Fibroblast of lung (primary cell): ENCODE measurements around the gene SPTBN1. TPM values are rescaled to one million over a fixed set of nuclear protein-coding genes. Genes with fewer than 3 reads are reported as not detected.

Experiments used
- DNase-seq, 2 donors: peaks; one replicate each; pipeline versions ENCODE4 v3.0.0 to v3.0.0-alpha.2; 2010; ENCODE audit warnings: low read depth in 2 of 2
- H2AFZ ChIP-seq: 2 replicates; pipeline ENCODE4 v1.5.1; 2012; ENCODE audit warnings: low read length, control low read depth, inconsistent platforms
- H3K27ac ChIP-seq: 2 replicates; pipeline ENCODE4 v1.5.1; 2011; ENCODE audit warnings: low read length, control low read depth; ENCODE audit not compliant: insufficient read depth
- H3K27me3 ChIP-seq: 2 replicates; pipeline ENCODE4 v1.5.1; 2011; ENCODE audit warnings: mild to moderate bottlenecking, low read length; ENCODE audit not compliant: control insufficient read depth, insufficient read depth
- H3K36me3 ChIP-seq: 2 replicates; pipeline ENCODE4 v1.5.1; 2011; ENCODE audit warnings: low read length; ENCODE audit not compliant: control insufficient read depth, insufficient read depth
- H3K4me1 ChIP-seq: 2 replicates; pipeline ENCODE4 v1.5.1; 2011; ENCODE audit warnings: low read length; ENCODE audit not compliant: control insufficient read depth, insufficient read depth; ENCODE audit errors: extremely low read depth
- H3K4me2 ChIP-seq: 2 replicates; pipeline ENCODE4 v1.5.1; 2011; ENCODE audit warnings: low read length, control low read depth; ENCODE audit not compliant: insufficient read depth; ENCODE audit errors: extremely low read depth
- H3K4me3 ChIP-seq, 4 experiments: fragments of 200-600 bp in 1 of 4; sonication (generic) in 1 of 4; replicated peaks in 1 of 4; 2 replicates each; pipeline ENCODE4 v1.5.1; 2011 to 2016; ENCODE audit warnings: low read length in 4 of 4, low read depth in 3 of 4, mild to moderate bottlenecking in 3 of 4, control low read depth in 2 of 4, inconsistent platforms in 1 of 4, mixed read lengths in 1 of 4; ENCODE audit not compliant: insufficient read depth in 1 of 4; ENCODE audit errors: control extremely low read depth in 1 of 4
- H3K79me2 ChIP-seq: 2 replicates; pipeline ENCODE4 v1.5.1; 2012; ENCODE audit warnings: mild to moderate bottlenecking, low read length, inconsistent platforms; ENCODE audit not compliant: control insufficient read depth, insufficient read depth
- H3K9ac ChIP-seq: 2 replicates; pipeline ENCODE4 v1.5.1; 2011; ENCODE audit warnings: mild to moderate bottlenecking, low read length, control low read depth; ENCODE audit not compliant: insufficient read depth
- H3K9me3 ChIP-seq: 2 replicates; pipeline ENCODE4 v1.5.1; 2012; ENCODE audit warnings: low read depth, low read length; ENCODE audit not compliant: control insufficient read depth, insufficient read depth
- H4K20me1 ChIP-seq: 2 replicates; pipeline ENCODE4 v1.5.1; 2011; ENCODE audit warnings: low read length; ENCODE audit not compliant: control insufficient read depth, insufficient read depth; ENCODE audit errors: extremely low read depth
- EZH2 ChIP-seq: IDR thresholded peaks from 2 replicates; pipeline ENCODE4 v1.5.1; 2012; ENCODE audit warnings: low read length, control low read depth, mild to moderate bottlenecking; ENCODE audit errors: missing control alignments
- polyA plus RNA-seq, 2 donors: library from polyadenylated mRNA; depleted of rRNA in 1 of 2; stranded (reverse) in 1 of 2; unstranded in 1 of 2; fragments of >200 nt; gene quantifications; 2 replicates each; pipeline ENCODE4 v1.2.1, GENCODE V29; 2011 to 2012; ENCODE audit warnings: missing spikeins in 1 of 2
- total RNA-seq: library from RNA; depleted of rRNA; stranded (reverse); fragments of >200 nt; gene quantifications from 2 replicates; pipeline ENCODE4 v1.2.1, GENCODE V29; 2014
- TF ChIP-seq, protein P1 (sequence below), 2 donors: IDR thresholded peaks in 1 of 2; conservative IDR thresholded peaks in 1 of 2; 1 replicate in 1 of 2; 2 replicates in 1 of 2; pipeline ENCODE4 v1.5.1; 2011 to 2012; ENCODE audit warnings: low read length in 2 of 2, control low read depth in 1 of 2, inconsistent platforms in 1 of 2, low read depth in 1 of 2, mild to moderate bottlenecking in 1 of 2

Gene SPTBN1
- total and polyA plus RNA-seq, 2 donors (not counting 1 experiment from before 2014, with no cell fraction given): 123 to 325 TPM

DNA sequence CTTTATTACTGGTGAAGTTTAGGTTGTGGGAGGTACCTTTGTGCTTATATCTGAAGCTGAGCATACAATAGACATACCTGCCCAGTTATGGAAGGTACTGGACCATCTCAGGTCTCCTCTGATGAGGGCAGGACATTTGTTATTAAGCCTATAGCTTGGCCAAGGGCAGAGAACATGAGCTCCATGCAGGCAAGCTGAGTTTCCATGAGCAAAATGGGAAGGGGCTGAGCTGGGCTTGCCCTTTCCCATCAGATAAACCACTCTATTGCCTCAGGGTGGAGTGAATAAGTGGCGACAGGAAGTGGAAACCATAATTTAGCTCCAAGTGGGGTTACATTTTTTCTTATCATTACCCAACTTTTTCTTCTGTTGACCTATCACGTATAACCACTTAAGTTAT, 227.5 kb downstream of the SPTBN1 start:
- no peaks in the 10 kb centered on the region for H3K36me3 ChIP-seq
- no peak for DNase-seq
- no peak overlapping the region for H2AFZ ChIP-seq
- TF ChIP-seq, protein P1, sequence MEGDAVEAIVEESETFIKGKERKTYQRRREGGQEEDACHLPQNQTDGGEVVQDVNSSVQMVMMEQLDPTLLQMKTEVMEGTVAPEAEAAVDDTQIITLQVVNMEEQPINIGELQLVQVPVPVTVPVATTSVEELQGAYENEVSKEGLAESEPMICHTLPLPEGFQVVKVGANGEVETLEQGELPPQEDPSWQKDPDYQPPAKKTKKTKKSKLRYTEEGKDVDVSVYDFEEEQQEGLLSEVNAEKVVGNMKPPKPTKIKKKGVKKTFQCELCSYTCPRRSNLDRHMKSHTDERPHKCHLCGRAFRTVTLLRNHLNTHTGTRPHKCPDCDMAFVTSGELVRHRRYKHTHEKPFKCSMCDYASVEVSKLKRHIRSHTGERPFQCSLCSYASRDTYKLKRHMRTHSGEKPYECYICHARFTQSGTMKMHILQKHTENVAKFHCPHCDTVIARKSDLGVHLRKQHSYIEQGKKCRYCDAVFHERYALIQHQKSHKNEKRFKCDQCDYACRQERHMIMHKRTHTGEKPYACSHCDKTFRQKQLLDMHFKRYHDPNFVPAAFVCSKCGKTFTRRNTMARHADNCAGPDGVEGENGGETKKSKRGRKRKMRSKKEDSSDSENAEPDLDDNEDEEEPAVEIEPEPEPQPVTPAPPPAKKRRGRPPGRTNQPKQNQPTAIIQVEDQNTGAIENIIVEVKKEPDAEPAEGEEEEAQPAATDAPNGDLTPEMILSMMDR (conservative IDR thresholded peaks at IDR 0.05 in 1 of 2, IDR thresholded peaks at IDR 0.05 in 1 of 2; ENCODE audit: low read depth in 1 of 2, low read length in 2 of 2): no peak
- no peak for TF ChIP-seq EZH2
- no peaks in the 10 kb centered on the region for H3K79me2 ChIP-seq
- no peaks in the 10 kb centered on the region for H3K9me3 ChIP-seq
- H3K4me1 ChIP-seq: no peaks in the 10 kb centered on the region
- H3K27ac ChIP-seq: no peak overlapping the region
- H3K4me3 ChIP-seq: no peak overlapping the region
- no peaks in the 10 kb centered on the region for H3K27me3 ChIP-seq
- H3K9ac ChIP-seq: no peak overlapping the region
- no peaks in the 10 kb centered on the region for H4K20me1 ChIP-seq
- no peak overlapping the region for H3K4me2 ChIP-seq

DNA sequence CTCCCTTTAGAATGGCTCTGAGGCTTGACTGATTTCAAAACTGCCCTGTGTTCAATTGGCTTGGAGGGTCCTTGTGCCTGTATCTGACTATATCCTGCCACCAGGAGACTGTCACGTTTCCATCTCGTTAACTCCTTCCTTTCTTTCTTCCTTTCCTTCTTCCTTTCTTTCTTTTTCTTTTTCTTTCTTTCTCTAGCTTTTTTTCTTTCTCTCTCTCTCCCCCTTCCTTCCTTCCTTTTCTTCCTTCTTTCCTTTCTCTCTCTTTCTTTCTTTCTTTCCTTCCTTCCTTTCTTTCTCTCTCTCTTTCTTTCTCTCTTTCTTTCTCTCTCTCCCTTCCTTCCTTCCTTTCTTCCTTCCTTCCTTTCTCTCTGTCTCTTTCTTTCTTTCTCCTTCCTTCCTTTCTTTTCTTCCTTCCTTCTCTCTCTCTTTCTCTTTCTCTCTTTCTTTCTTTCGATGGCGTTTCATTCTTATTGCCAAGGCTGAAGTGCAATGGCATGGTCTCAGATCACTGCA, 229.2 kb downstream of the SPTBN1 start:
- no peak for TF ChIP-seq EZH2
- TF ChIP-seq, protein P1 (conservative IDR thresholded peaks at IDR 0.05 in 1 of 2, IDR thresholded peaks at IDR 0.05 in 1 of 2; ENCODE audit: low read depth in 1 of 2, low read length in 2 of 2): no peak
- no peak overlapping the region for H3K9ac ChIP-seq

DNA sequence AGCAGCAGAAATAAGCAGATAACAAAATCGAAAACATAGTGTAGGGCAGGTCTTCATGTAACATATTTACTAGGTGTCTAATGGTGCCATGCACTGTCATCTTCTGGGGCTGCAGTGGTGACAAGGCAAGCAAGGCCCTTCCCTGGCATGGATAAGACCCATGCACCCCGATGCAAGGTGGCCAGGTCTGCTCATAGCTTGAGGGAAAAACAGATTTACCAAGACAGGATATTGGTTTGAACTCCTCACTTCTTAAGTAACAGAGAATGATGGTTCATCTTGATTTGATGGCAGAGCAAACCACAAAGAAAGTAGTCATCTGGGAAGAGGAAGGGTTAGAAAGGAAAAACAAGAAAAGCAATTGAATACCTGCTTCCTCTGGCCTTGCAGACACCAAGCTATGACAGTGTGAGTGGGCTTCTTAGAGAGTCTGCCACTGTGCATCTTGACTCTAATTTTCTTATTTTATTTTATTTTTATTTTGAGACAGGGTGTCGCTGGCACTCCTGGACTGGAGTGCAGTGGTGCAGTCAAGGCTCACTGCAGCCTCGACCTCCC, 231.5 kb downstream of the SPTBN1 start:
- DNase-seq: no peak
- Histone ChIP-seq H3K9ac (no peak overlapping the region), H3K4me3 (no peak overlapping the region), H3K9me3 (no peaks in the 10 kb centered on the region), H3K4me2 (no peak overlapping the region), H2AFZ (no peak overlapping the region), H3K36me3 (no peaks in the 10 kb centered on the region), H3K4me1 (no peaks in the 10 kb centered on the region), H3K27ac (no peak overlapping the region), H4K20me1 (no peaks in the 10 kb centered on the region), H3K27me3 (no peaks in the 10 kb centered on the region), H3K79me2 (no peaks in the 10 kb centered on the region)
- TF ChIP-seq, protein P1 (conservative IDR thresholded peaks at IDR 0.05 in 1 of 2, IDR thresholded peaks at IDR 0.05 in 1 of 2; ENCODE audit: low read depth in 1 of 2, low read length in 2 of 2): no peak
- no peak for TF ChIP-seq EZH2

More for the DNA sequence above, 229.2 kb downstream of the SPTBN1 start:
- no peaks in the 10 kb centered on the region for H3K79me2 ChIP-seq
- DNase-seq: no peak
- no peak overlapping the region for H3K4me2 ChIP-seq
- H3K4me3 ChIP-seq: no peak overlapping the region
- H3K27me3 ChIP-seq: no peaks in the 10 kb centered on the region
- no peaks in the 10 kb centered on the region for H4K20me1 ChIP-seq
- no peaks in the 10 kb centered on the region for H3K9me3 ChIP-seq
- H3K4me1 ChIP-seq: no peaks in the 10 kb centered on the region
- no peaks in the 10 kb centered on the region for H3K36me3 ChIP-seq
- no peak overlapping the region for H3K27ac ChIP-seq
- no peak overlapping the region for H2AFZ ChIP-seq
